ENCODE measurements around the gene TRIP13. TPM values are rescaled to one million over a fixed set of nuclear protein-coding genes. Genes with fewer than 3 reads are reported as not detected.
"Not testable (repeated sequence)": the region's sequence is repeated elsewhere in the genome, so short reads cannot be mapped to it uniquely, and the experiment has no call there.

Gene TRIP13
- total RNA-seq, 1 donor: 29.8 TPM

DNA sequence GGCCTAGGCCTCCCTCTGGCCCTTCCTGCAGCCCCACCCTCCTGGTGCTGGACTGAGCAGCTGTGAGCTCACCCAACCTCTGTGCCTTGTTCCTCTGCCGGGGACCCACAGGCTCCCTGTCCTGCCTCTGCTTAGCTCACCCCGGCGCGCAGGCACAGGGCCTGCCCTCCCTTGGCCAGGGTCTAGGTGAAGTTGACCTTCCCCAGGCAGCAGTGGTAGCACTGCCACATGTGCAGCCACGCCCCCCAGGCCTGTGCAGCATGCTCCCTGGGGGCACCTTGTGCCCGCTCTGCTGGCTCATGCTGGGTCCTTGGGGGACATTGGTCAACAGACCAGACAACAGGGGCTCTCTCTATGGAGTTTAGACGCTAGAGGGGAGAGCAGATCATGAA lies 18.1 kb downstream of the TRIP13 start:
- TF ChIP-seq, protein P1, sequence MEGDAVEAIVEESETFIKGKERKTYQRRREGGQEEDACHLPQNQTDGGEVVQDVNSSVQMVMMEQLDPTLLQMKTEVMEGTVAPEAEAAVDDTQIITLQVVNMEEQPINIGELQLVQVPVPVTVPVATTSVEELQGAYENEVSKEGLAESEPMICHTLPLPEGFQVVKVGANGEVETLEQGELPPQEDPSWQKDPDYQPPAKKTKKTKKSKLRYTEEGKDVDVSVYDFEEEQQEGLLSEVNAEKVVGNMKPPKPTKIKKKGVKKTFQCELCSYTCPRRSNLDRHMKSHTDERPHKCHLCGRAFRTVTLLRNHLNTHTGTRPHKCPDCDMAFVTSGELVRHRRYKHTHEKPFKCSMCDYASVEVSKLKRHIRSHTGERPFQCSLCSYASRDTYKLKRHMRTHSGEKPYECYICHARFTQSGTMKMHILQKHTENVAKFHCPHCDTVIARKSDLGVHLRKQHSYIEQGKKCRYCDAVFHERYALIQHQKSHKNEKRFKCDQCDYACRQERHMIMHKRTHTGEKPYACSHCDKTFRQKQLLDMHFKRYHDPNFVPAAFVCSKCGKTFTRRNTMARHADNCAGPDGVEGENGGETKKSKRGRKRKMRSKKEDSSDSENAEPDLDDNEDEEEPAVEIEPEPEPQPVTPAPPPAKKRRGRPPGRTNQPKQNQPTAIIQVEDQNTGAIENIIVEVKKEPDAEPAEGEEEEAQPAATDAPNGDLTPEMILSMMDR (IDR thresholded peaks at IDR 0.05; ENCODE audit: insufficient read depth, low read depth, low read length): no peak

DNA sequence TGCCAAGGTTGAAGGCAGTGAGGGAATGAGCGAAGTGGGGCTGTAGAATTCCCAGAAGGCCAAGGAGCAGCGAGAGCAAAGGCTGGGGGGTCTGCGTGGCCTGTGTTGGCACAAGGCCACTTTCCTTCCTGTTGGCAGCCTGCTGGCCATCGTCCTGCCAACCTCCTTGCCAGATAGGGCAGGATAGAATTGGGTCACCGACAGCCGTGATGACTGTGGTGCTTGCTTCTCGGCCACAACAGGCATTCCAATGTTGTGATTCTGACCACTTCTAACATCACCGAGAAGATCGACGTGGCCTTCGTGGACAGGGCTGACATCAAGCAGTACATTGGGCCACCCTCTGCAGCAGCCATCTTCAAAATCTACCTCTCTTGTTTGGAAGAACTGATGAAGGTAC lies 18.9 kb downstream of the TRIP13 start:
- peak; percentile 10 for DNase-seq (ENCODE audit: low read depth)
- TF ChIP-seq, protein P1 (IDR thresholded peaks at IDR 0.05; ENCODE audit: insufficient read depth, low read depth, low read length): no peak
- no peak overlapping the region for H3K4me3 ChIP-seq (ENCODE audit: low read depth, low read length)

More for the DNA sequence above, 18.1 kb downstream of the TRIP13 start:
- DNase-seq (ENCODE audit: low read depth): no peak
- no peak overlapping the region for H3K4me3 ChIP-seq (ENCODE audit: low read depth, low read length)

DNA sequence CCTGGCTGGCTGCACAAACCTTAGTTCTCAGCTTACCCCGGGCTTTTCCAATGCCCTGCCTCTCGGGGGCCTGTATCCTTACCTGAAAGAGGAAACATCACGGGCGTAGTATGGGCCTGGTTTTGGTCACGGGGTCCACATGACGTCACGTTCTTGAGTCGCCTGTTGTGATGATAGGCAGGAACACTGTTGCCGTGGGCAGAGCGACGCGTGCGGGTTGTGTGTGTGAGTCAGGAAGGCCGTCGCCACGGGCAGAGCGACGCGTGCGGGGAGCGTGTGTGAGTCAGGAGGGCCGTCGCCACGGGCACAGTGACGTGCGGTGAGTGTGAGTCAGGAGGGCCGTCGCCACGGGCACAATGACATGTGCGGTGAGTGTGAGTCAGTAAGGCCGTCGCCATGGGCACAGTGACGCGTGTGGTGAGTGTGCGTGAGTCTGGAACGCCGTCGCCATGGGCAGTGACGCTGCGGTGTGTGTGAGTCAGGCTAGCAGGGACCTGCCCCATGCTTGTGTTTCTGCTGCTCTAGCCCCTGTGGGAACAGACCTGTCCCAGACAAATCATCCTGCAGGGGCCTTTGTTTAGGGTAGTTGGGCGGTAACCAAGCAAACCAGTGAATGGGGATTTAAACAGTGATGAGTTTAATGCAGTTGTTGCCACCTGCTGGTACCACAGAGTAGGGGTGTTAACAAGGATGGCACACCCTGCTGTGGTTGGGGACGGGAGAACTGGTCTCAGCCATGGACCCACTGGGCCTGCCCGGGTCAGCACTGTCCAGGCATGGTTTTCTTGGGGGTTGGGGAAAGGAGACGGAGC lies 19.8 kb downstream of the TRIP13 start:
- no peak overlapping the region for H3K4me3 ChIP-seq (ENCODE audit: low read depth, low read length)
- TF ChIP-seq, protein P1 (IDR thresholded peaks at IDR 0.05; ENCODE audit: insufficient read depth, low read depth, low read length): no peak
- DNase-seq (ENCODE audit: low read depth): peak; percentile 68

DNA sequence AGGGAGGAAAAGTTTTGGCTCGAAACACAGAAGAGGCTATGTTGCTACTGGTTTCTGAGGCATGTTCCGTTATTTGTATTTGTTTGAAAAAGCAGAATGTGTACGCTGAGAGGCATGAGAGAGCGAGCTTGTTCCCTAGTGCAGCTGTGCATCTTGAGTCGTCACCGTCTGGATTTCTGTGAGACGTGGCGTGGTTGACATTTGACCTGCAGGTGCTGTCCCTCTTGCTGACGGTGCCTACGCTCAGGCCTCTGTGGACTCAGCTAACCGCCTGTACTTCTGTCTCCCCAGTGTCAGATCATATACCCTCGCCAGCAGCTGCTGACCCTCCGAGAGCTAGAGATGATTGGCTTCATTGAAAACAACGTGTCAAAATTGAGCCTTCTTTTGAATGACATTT lies 21.5 kb downstream of the TRIP13 start:
- TF ChIP-seq, protein P1 (IDR thresholded peaks at IDR 0.05; ENCODE audit: insufficient read depth, low read depth, low read length): no peak
- DNase-seq (ENCODE audit: low read depth): no peak
- no peak overlapping the region for H3K4me3 ChIP-seq (ENCODE audit: low read depth, low read length)

DNA sequence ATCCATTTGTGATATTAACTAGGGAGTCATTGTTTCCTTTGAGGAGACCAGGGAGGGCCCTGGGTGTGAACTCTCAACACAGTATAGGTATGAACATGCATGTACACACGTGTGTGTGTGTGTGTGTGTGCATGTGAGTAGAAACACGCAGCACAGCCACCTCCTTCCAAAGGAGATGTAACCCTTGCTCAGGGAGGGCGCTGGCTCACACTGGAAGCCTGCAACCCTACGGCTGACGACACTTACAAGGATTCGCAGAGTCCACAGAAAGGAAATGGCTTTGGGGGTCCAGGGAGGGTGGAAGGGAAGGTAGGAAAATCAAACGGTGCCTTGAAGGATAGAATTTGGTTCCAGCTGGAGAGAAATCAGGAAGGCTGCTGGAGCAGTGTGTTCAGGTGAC lies 21.9 kb downstream of the TRIP13 start:
- no peak overlapping the region for H3K4me3 ChIP-seq (ENCODE audit: low read depth, low read length)
- TF ChIP-seq, protein P1 (IDR thresholded peaks at IDR 0.05; ENCODE audit: insufficient read depth, low read depth, low read length): no peak
- DNase-seq (ENCODE audit: low read depth): no peak

DNA sequence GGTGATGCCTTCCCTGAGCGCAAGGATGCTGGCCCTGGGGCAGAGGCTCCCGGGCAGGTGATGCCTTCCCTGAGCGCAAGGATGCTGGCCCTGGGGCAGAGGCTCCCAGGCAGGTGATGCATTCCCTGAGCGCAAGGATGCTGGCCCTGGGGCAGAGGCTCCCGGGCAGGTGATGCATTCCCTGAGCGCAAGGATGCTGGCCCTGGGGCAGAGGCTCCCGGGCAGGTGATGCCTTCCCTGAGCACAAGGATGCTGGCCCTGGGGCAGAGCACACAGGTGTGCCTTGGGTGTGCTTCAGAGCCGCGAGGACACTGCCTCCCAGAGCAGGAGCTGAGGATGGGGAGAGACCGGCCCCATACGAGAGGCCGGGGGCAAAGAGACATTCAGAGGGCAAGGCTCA lies 22.7 kb downstream of the TRIP13 start:
- DNase-seq (ENCODE audit: low read depth); H3K4me3 ChIP-seq (ENCODE audit: low read depth, low read length): not testable (repeated sequence)

DNA sequence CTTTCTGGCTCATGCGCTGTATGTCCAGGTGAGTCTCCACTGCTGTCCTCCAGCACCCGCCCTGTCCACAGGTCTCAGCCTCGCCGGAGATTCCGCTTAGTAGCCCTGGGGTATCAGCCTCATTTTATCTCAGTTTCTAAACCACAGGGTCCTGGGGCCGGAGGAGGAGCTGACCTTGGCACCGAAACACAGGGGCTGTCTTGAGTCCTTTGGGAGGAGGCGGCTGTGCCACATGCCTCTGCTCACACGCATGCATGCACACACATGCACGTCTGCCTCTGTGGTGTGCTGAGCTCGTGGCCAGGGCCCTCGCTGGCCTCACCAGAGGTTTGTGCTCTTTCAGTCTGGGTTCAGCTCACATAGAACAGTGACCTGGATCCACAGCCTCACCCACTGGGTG lies 23.3 kb downstream of the TRIP13 start:
- DNase-seq (ENCODE audit: low read depth): no peak
- TF ChIP-seq, protein P1 (IDR thresholded peaks at IDR 0.05; ENCODE audit: insufficient read depth, low read depth, low read length): no peak
- H3K4me3 ChIP-seq (ENCODE audit: low read depth, low read length): no peak overlapping the region
